NB4 (cell line): ENCODE results near the gene USP54.
A peak's percentile ranks its signal among the peaks of the same experiment; 100 is the strongest.

Experiments
- DNase-seq: peaks from one replicate; pipeline ENCODE4 v3.0.0; 2010; ENCODE audit warnings: low read depth
- H3K4me3 ChIP-seq: one replicate; pipeline ENCODE4 v1.5.1; 2011; ENCODE audit warnings: mild to moderate bottlenecking, low read depth, low read length, moderate library complexity
- CTCF ChIP-seq: IDR thresholded peaks from one replicate; pipeline ENCODE4 v1.5.1; 2012; ENCODE audit warnings: low read depth, low read length
- MAX ChIP-seq: IDR thresholded peaks from 2 replicates; pipeline ENCODE4 v1.6.1; 2011; ENCODE audit warnings: low read depth, low read length
- MYC ChIP-seq: IDR thresholded peaks from 2 replicates; pipeline ENCODE4 v1.6.1; 2011; ENCODE audit warnings: low read depth, low read length
- POLR2A ChIP-seq: IDR thresholded peaks from 2 replicates; pipeline ENCODE4 v1.6.1; 2011; ENCODE audit warnings: mild to moderate bottlenecking; ENCODE audit not compliant: insufficient read length; ENCODE audit errors: extremely low read depth

USP54 gene

GRCh38 chr10:73494877-73495225, 96.3 kb downstream of the USP54 start:
- no peak for TF ChIP-seq MYC
- H3K4me3 ChIP-seq, result peak overlapping the region; percentile 81
- no peak for DNase-seq

DNA sequence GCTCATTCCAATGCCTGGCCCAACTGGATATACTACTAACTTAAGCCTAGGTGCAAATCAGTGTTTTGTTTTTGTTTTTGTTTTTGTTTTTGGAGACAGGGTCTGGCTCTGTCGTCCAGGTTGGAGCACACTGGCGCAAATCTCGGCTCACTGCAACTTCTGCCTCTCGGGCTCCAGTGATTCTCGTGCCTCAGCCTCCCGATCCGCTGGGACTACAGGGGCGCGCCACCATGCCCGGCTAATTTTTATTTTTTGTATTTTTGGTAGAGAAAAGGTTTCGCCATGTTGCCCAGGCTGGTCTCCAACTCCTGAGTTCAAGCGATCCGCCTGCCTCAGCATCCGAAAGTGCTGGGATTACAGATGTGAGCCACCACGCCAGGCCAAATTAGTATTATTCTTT, 96.9 kb downstream of the USP54 start:
- H3K4me3 ChIP-seq, result peak overlapping the region; percentile 81
- TF ChIP-seq MYC (no peak), MAX (no peak), CTCF (no peak), POLR2A (no peak)
- DNase-seq, result no peak

DNA sequence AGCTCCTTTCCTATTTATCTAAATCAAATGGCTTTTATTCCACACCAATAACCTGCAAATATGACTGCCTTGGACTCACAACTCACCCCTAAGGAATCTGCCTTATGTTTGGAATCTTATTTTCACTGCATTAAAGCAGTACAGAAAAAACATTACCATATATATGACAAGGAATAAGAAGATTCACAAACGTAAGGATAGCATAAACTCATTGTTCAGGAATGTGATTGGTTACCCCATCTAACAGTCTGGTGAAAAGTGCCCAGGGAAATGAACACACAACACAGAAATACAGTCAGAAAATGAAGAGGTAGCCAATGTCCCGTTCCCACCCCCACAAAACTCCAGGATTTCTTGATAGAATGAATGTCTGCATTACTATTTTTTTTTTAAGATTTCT, 97.4 kb downstream of the USP54 start:
- no peak for DNase-seq
- H3K4me3 ChIP-seq, result peak overlapping the region; percentile 25
- no peak for TF ChIP-seq MYC
- TF ChIP-seq POLR2A, result no peak
- TF ChIP-seq CTCF, result no peak
- TF ChIP-seq MAX, result no peak

- TF ChIP-seq POLR2A (no peak), MYC (no peak), MAX (no peak), CTCF (no peak)
- DNase-seq, result no peak
- no peak overlapping the region for H3K4me3 ChIP-seq
Measured at GRCh38 chr10:73486601-73487000, 104.5 kb downstream of the USP54 start.

GRCh38 chr10:73485320-73485719, 105.8 kb downstream of the USP54 start:
- TF ChIP-seq MYC (no peak), POLR2A (no peak), CTCF (no peak), MAX (no peak)
- H3K4me3 ChIP-seq, result no peak overlapping the region
- DNase-seq, result no peak

DNA sequence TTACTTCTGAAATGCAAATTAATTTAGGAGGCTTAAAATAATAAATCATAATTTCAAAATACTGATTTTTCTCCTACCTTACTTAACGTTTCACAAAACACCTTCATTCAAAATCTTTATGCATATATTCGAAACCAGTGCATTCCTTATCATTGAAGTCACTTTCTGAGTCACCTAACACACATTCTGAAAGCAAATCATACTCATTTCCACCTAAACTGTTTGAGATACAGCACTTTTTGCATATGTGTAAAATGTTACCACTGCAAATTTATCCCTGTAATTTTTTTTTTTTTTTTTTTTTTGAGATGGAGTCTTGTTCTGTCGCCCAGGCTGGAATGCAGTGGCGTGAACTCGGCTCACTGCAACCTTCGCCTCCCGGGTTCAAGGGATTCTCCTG, 111.0 kb downstream of the USP54 start:
- TF ChIP-seq POLR2A (no peak), CTCF (no peak), MYC (no peak), MAX (no peak)
- no peak for DNase-seq
- no peak overlapping the region for H3K4me3 ChIP-seq
